Chondrocyte (in vitro differentiated cells): Measurements from ENCODE around the gene CSK. TPM values are rescaled to one million over a fixed set of nuclear protein-coding genes. Genes with fewer than 3 reads are reported as not detected.

Experiments used
- DNase-seq: peaks from one replicate; pipeline ENCODE4 v3.0.0; 2021; ENCODE audit warnings: mixed read lengths, low spot score
- H3K27ac Mint-ChIP-seq: one replicate; pipeline ENCODE4 v1.8.0; 2021; ENCODE audit warnings: mild to moderate bottlenecking, moderate library complexity, mixed read lengths; ENCODE audit not compliant: unreplicated experiment
- H3K27me3 Mint-ChIP-seq: 2 replicates; pipeline ENCODE4 v1.8.0; 2021; ENCODE audit warnings: low read depth, mixed read lengths
- H3K36me3 Mint-ChIP-seq: 2 replicates; pipeline ENCODE4 v1.8.0; 2021; ENCODE audit warnings: low read depth, mixed read lengths
- H3K4me1 Mint-ChIP-seq: 2 replicates; pipeline ENCODE4 v1.8.0; 2021; ENCODE audit warnings: low read depth, mild to moderate bottlenecking, mixed read lengths
- H3K4me3 Mint-ChIP-seq: one replicate; pipeline ENCODE4 v1.8.0; 2021; ENCODE audit warnings: mild to moderate bottlenecking, moderate library complexity, mixed read lengths; ENCODE audit not compliant: unreplicated experiment
- H3K9me3 Mint-ChIP-seq: 2 replicates; pipeline ENCODE4 v1.8.0; 2021; ENCODE audit warnings: low read depth, mixed read lengths
- CTCF ChIP-seq: fragments of 200-600 bp; sonication (generic); IDR thresholded peaks from 2 replicates; pipeline ENCODE4 v1.5.0; 2021; ENCODE audit warnings: antibody characterized with exemption, mild to moderate bottlenecking, moderate library complexity
- total RNA-seq: library from RNA; stranded (reverse); gene quantifications from 3 replicates; pipeline ENCODE4 v1.2.1, GENCODE V29; 2021

The CSK gene
- total RNA-seq, 1 donor from 2014 or later, result 39.9 TPM

GRCh38 chr15:74791007-74791406 is 9.1 kb downstream of the CSK start:
- no peaks in the 10 kb centered on the region for H3K27me3 Mint-ChIP-seq
- H3K27ac Mint-ChIP-seq, result peak overlapping the region; percentile 96
- no peak for TF ChIP-seq CTCF
- DNase-seq, result no peak
- H3K4me1 Mint-ChIP-seq, result peaks cover 61% of the 10 kb centered on the region
- no peak overlapping the region for H3K4me3 Mint-ChIP-seq
- H3K9me3 Mint-ChIP-seq, result no peaks in the 10 kb centered on the region
- H3K36me3 Mint-ChIP-seq, result no peaks in the 10 kb centered on the region

GRCh38 chr15:74791667-74792066 is 9.8 kb downstream of the CSK start:
- Mint-ChIP-seq H3K4me1 (peaks cover 59% of the 10 kb centered on the region), H3K27me3 (no peaks in the 10 kb centered on the region), H3K9me3 (no peaks in the 10 kb centered on the region), H3K4me3 (no peak overlapping the region), H3K27ac (peak overlapping the region; percentile 96), H3K36me3 (no peaks in the 10 kb centered on the region)
- no peak for DNase-seq
- TF ChIP-seq CTCF, result no peak

GRCh38 chr15:74792227-74793016 is 10.5 kb downstream of the CSK start:
- no peaks in the 10 kb centered on the region for H3K9me3 Mint-ChIP-seq
- DNase-seq, result no peak
- H3K27me3 Mint-ChIP-seq, result no peaks in the 10 kb centered on the region
- H3K4me3 Mint-ChIP-seq, result no peak overlapping the region
- H3K36me3 Mint-ChIP-seq, result no peaks in the 10 kb centered on the region
- peaks cover 52% of the 10 kb centered on the region for H3K4me1 Mint-ChIP-seq
- TF ChIP-seq CTCF, result no peak
- H3K27ac Mint-ChIP-seq, result no peak overlapping the region

GRCh38 chr15:74793135-74794028 is 11.5 kb downstream of the CSK start:
- H3K36me3 Mint-ChIP-seq, result peaks cover 1% of the 10 kb centered on the region
- H3K27ac Mint-ChIP-seq, result no peak overlapping the region
- no peaks in the 10 kb centered on the region for H3K27me3 Mint-ChIP-seq
- no peaks in the 10 kb centered on the region for H3K9me3 Mint-ChIP-seq
- H3K4me1 Mint-ChIP-seq, result peaks cover 43% of the 10 kb centered on the region
- peak; percentile 44 for TF ChIP-seq CTCF
- DNase-seq, result no peak
- no peak overlapping the region for H3K4me3 Mint-ChIP-seq

GRCh38 chr15:74794248-74794969 is 12.5 kb downstream of the CSK start:
- Mint-ChIP-seq H3K27ac (no peak overlapping the region), H3K9me3 (no peaks in the 10 kb centered on the region), H3K4me1 (peaks cover 35% of the 10 kb centered on the region), H3K27me3 (no peaks in the 10 kb centered on the region), H3K36me3 (peaks cover 4% of the 10 kb centered on the region), H3K4me3 (no peak overlapping the region)
- TF ChIP-seq CTCF, result no peak
- no peak for DNase-seq
